HG02938 (cell line): ENCODE measurements around the gene MAP3K5.
"Not testable (repeated sequence)": the region's sequence is repeated elsewhere in the genome, so short reads cannot be mapped to it uniquely, and the experiment has no call there.

Experiments used
- ATAC-seq: cut with Tn5 transposase; IDR thresholded peaks from one replicate; pipeline ENCODE4 v1.9.1; 2021; ENCODE audit warnings: mild to moderate bottlenecking, moderate library complexity; ENCODE audit not compliant: unreplicated experiment

MAP3K5 gene

GRCh38 chr6:136772685-136773472 lies 19.4 kb downstream of the MAP3K5 start:
- ATAC-seq, result peak; percentile 67

GRCh38 chr6:136771306-136771705 lies 21.0 kb downstream of the MAP3K5 start:
- no peak for ATAC-seq

- no peak for ATAC-seq
Observed at GRCh38 chr6:136769759-136770158, 22.5 kb downstream of the MAP3K5 start.

DNA sequence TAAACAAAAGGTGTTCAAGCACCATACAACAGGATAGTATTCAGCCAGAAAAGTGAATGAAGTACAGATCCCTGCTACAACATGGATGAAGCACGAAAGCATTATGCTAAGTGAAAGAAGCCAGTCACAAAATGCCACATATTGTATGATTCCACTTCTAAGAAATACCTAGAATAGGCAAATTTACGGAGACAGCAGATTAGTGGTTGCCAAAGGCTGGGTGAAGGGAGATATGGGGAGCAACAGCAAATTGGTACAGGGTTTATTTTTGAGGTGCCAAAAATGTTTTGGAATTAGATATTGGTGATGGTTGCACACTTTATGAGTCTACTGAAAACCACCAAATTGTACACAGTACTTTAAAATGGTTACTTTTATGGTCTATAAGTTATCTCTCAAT lies 23.2 kb downstream of the MAP3K5 start:
- no peak for ATAC-seq

DNA sequence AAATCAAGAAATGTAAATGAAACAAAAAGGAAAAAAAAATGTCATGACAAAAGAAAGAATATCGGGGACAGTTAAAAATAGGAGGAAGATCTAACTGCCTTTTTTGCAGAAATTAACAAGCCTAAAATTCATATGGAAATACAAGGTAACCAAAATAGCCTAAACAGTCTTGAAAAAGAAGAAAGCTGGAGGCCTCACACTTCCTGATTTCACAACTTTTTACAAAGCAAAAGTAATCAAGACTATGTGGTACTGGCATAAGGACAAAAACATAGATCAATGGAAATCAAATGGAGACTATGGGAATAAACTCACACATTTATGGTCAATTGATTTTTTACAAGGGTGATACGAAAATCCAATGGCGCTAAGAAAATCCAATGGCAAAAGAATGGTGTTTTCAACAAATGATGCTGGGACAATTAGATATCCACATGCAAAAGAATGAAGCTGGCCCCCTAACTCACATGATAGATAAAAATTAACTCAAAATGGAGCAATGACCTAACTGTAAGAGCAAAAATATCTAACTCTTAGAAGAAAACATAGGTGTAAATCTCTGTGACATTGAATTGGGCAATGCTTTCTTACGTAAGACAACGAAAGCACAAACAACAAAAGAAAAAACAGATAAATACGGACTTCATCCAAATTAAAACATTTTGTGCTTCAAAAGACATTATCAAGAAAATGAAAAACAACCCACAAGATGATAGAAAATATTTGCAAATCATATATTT lies 24.5 kb downstream of the MAP3K5 start:
- ATAC-seq, result no peak

DNA sequence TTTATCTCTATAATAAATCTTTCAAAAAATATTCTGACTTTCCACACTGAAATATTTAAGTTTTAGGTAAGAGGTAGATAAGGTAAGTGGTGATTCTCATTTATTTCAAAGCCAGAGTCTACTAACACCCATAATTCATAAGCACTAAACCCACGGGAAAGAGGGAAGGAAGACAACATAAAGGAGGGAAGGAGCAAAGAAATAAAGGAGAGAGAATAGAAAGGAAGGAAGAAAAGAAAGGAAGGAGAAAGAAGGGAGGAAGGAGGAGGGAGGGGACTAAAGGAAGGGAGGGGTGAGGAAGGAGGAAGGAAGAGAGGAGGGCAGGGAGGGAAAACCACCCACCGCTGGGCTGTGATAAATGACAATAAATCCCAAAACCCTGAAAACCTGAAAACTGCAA lies 25.2 kb downstream of the MAP3K5 start:
- ATAC-seq, result no peak

GRCh38 chr6:136766274-136766673 lies 26.0 kb downstream of the MAP3K5 start:
- no peak for ATAC-seq

DNA sequence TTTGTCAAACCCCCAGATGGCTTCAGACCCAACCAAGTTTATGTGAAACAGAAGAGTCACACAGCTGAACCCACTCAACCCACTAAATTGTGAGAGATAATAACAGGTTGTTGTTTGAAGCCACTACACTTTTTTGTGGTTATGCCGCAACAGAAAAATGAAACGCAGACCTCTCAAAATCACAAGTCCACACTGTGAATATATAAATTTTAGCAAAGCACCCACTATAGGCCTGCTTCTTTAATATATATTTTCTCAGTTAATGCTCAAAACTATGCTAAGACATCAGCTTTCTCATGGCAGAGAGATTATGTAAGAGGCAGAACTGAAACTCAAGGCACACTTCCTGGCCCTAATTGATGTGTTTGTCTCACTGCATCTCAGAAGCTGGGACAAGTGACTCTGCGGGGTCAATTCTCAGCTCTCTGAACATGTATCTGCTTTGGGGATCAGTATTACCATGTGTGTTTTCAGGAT lies 27.7 kb downstream of the MAP3K5 start:
- ATAC-seq, result peak; percentile 40

- peak; percentile 41 for ATAC-seq
Observed at GRCh38 chr6:136763716-136764516, 28.4 kb downstream of the MAP3K5 start.

- no peak for ATAC-seq
Observed at GRCh38 chr6:136763255-136763654, 29.0 kb downstream of the MAP3K5 start.

- no peak for ATAC-seq
Observed at GRCh38 chr6:136762022-136762975, 30.0 kb downstream of the MAP3K5 start.

- ATAC-seq, result no peak
Observed at GRCh38 chr6:136761227-136761922, 30.9 kb downstream of the MAP3K5 start.

GRCh38 chr6:136760781-136761180 lies 31.5 kb downstream of the MAP3K5 start:
- ATAC-seq, result not testable (repeated sequence)

GRCh38 chr6:136757150-136757549 lies 35.1 kb downstream of the MAP3K5 start:
- no peak for ATAC-seq

GRCh38 chr6:136754820-136755219 lies 37.5 kb downstream of the MAP3K5 start:
- ATAC-seq, result no peak

GRCh38 chr6:136753624-136754023 lies 38.7 kb downstream of the MAP3K5 start:
- no peak for ATAC-seq

DNA sequence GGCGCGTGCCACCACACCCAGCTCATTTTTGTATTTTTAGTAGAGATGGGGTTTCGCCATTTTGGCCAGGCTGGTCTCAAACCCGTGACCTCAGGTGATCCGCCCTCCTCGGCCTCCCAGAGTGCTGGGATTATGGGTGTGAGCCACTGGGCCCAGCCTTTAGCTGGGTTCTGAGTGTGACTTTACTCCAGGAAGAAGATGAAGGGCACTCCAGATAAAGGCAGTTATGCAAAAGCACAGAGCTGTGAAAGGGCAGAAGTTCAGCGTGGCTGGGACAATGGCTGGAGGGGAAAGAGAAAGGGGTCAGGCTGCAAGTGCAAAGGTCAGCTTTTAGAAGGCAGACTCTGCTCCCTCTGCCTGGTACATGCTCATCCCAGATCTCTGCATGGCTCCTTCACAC lies 39.7 kb downstream of the MAP3K5 start:
- no peak for ATAC-seq

GRCh38 chr6:136751991-136752390 lies 40.3 kb downstream of the MAP3K5 start:
- no peak for ATAC-seq

- peak; percentile 92 for ATAC-seq
Observed at GRCh38 chr6:136751522-136751956, 40.7 kb downstream of the MAP3K5 start.
